ENCODE data around the gene DRICH1.
"Not testable (repeated sequence)": the region's sequence is repeated elsewhere in the genome, so short reads cannot be mapped to it uniquely, and the experiment has no call there.

The DRICH1 gene

DNA sequence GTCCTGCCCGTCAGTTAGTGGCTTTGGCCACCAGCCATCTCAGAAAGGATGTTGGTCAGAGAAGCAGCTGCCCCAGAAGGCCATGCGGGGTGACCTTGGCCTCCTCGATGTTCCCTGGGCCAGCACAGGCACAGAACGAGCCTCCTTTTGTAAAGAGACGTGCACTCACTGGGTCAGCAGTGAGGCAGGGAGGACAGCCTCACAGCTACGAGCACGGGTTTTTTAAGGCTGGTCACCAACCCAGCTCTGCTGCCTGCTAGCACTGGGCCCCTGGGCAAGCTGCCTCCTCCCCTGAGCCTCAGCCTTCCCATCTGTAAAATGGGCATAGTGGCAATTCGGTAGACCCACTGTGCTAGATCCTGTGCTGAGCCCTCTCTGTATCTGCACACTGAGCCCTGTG is 62.8 kb downstream of the DRICH1 start:
- DNase-seq (ENCODE audit: low read depth in 2 of 2) = no peak

DNA sequence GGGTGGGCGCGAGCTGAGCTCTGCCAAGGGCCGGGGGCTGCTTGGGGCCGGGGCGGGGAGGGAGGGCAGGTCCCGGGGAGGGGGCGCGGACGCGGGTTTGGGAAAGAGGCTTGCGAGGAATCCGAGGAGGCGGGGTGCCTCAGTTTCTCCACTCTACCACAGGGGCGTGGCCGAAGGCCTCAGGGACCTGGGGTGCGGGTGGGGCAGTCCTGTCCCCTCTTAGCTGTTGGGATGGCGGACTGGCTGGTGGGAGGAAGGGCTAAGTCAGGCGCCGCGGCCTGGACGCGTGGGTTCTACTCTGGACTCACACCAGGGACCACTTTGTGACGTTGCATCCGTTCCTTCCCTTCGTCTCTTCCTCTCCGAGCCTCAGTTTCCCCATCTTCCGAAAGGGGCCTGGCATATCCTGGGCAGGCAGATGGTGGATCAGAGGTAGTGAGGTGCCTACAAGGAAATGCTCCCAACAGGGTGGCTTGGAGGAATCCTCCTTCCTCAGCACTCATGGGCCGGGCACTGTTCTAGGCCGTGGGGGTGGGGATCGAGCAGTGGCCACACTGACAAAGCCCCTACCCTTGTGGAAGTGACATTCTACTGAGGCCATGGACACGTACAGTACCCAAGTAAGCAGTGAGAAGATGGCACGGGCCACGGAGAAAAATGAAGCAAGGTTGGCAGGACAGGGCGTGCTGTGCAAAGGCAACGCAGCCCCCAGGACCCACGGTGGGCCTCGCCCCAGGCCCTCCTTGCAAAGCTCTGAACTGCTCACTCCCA is 65.2 kb downstream of the DRICH1 start:
- no peak for DNase-seq (ENCODE audit: low read depth in 2 of 2)

DNA sequence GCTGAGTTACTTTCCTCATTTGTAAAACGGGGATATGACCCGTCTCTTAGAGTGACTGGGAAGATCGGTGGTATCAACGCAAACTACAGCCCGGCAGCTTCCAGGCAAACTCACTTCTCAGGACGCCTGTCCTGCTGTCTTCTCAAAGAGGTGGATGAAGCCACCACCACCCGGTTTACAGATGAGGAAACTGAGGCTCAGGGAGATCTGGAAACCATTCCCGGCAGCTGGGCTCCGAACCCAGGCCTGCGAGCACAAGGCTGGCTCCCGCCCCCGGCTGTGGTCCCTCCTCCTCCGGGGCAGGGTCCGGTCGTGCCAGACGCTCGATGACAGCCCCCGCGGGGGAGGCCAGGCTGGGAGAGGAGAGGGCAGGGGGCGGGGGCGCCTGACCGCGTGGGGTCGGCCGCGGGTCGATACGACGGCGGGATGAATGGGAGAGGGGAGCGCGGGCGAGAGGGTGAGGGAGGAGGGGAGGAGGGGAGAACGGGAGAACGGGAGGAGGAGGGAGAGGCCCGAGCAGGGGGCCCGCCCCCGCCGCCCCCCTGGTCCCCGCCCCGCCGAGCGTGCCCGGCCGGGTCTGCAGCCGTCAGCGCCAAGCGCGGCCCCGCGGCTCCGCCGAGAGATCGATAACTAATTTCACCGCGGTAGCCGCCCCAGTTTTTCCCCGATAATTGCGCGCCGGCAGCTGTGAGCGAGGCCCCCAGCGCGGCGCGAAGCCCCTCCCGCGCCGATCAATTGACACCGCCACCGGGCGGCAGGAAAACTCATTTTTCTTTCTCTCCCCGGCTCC is 66.0 kb downstream of the DRICH1 start:
- no peak for DNase-seq (ENCODE audit: low read depth in 2 of 2)

DNA sequence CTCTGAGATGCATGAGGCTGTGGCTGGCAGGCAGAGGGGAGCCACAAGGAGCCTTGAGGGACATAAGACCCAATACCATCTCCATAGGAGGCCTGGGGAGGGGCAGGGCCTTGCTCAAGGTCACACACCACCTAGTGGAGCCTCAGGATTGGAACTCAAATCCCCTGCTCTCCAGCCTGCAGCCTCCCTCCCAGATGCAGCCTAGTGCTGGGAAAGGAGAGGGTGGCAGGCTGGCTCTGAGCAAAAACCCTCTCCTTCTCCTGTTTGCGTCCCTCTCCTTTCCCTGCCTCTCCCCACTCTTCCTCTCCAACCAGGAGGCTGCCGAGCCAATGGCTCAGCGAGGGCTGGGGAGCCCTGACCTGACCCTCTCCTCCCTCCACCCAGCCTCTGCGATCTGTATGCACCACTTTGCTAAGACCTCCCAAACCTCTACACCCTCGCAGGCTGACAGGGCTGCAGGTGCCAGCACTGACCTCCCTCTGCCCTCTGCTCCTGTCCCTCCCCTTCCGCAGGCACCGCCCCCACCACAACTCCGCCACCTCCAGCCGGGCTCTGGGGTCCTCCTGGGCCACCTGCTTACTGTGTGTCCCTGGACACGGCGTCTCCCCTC is 66.7 kb downstream of the DRICH1 start:
- DNase-seq (ENCODE audit: low read depth in 2 of 2) = no peak

DNA sequence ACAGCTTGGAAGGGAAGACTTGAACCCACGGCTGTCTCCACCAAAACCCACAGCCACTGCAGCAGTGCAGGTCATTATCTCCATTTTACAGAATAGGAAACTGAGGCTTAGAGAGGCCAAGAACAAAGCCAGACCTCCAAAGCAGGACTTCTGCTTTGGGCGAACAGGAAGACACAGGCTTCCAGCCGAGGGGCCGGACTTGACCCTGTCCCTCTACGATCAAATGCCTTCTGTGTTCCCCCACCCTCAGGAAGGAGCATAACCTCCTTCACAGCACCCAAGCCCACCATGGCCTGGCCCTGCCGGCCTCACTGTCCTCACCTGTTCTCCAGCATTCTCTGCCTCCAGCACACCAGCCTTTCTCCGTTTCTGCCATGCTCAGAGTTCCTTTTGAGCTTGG is 67.8 kb downstream of the DRICH1 start:
- DNase-seq (ENCODE audit: low read depth in 2 of 2) = no peak

DNA sequence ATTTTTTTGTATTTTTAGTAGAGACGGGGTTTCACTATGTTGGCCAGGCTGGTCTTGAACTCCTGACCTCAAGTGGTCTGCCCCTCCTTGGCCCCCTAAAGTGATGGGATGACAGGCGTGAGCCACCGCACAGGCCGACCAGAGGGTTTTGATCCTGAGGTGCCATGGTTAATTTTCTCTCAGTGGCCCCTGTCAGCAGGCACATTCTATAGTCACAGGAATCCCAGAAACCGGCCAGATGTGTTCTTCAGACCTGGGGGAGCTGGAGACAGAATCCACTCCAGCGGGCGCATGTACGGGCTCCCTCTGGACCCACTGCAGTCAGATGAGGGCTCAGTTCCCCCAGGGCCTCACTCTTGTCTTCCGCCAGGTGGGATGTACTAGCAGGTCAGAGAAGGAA is 69.0 kb downstream of the DRICH1 start:
- DNase-seq (ENCODE audit: low read depth in 2 of 2) = no peak

DNA sequence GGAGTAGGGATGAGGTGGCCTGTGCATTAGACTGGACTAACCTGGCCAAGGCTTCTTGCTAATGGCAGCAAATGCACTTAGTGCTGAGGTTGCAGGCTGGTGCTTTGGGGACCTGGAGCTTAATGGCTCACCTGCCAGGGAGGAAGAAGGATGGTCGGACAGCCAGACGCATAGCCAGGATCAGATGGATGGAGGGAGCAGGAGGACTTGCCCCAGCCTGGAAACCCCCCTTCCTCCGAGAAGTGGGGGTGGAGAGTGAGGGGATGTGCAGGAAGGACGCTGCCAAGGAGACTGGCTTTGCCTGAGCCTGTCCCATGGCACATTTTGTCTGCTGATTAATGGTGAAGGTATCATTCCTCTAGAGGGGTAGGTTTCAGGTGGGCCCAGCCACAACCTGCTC is 69.9 kb downstream of the DRICH1 start:
- DNase-seq (ENCODE audit: low read depth in 2 of 2) = no peak

DNA sequence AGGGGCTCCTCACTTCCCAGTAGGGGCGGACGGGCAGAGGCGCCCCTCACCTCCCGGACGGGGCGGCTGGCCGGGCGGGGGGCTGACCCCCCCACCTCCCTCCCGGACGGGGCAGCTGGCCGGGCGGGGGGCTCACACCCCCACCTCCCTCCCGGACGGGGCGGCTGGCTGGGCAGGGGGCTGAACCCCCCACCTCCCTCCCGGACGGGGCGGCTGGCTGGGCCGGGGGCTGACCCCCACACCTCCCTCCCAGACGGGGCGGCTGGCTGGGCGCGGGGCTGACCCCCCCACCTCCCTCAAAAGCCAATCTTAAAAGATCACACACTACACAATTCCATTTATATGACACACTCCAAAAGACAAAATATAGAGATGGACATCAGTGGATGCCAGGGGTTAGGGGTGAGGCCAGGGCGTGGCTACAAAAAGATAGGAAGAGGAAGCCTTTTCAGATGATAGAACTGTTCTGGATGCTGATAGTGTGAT is 71.1 kb downstream of the DRICH1 start:
- DNase-seq (ENCODE audit: low read depth in 2 of 2) = not testable (repeated sequence)

DNA sequence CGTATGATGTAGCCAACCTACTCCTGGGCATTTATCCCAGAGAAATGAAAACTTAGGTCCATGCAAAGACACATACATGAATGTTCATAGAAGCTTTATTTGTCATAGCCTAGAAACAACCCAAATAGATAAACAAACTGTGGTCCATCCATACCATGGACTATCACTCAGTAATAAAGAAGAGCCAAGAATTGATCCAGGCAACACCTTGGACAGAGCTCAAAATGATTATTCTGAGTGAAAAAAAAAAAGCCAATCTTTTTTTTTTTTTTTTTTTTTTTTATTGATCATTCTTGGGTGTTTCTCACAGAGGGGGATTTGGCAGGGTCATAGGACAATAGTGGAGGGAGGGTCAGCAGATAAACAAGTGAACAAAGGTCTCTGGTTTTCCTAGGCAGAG is 71.9 kb downstream of the DRICH1 start:
- DNase-seq (ENCODE audit: low read depth in 2 of 2) = not testable (repeated sequence)

Measured in fibroblast of skin of left quadriceps (primary cell).